Mononuclear cell (primary cell): ENCODE data around the gene KIR2DL4. TPM values are rescaled to one million over a fixed set of nuclear protein-coding genes. Genes with fewer than 3 reads are reported as not detected.
"Not testable (repeated sequence)": the region's sequence is repeated elsewhere in the genome, so short reads cannot be mapped to it uniquely, and the experiment has no call there.

Source experiments
- H3K27me3 ChIP-seq: 2 replicates; pipeline ENCODE4 v1.6.0; 2011; ENCODE audit warnings: low read length, control low read depth; ENCODE audit not compliant: insufficient read depth
- H3K4me1 ChIP-seq: 2 replicates; pipeline ENCODE4 v1.5.1; 2011; ENCODE audit warnings: mild to moderate bottlenecking, low read length, control low read depth; ENCODE audit not compliant: insufficient read depth
- H3K4me3 ChIP-seq: 2 replicates; pipeline ENCODE4 v1.5.1; 2011; ENCODE audit warnings: mild to moderate bottlenecking, low read length, moderate library complexity
- H3K9me3 ChIP-seq: 2 replicates; pipeline ENCODE4 v1.5.1; 2011; ENCODE audit warnings: low read depth, mild to moderate bottlenecking, control low read depth, low read length
- total RNA-seq: library from RNA; depleted of rRNA; stranded (reverse); fragments of >200 nt; gene quantifications from one replicate; pipeline ENCODE4 v1.2.3, GENCODE V29; 2012

The KIR2DL4 gene
- total RNA-seq, 1 donor = 0.31 TPM

DNA sequence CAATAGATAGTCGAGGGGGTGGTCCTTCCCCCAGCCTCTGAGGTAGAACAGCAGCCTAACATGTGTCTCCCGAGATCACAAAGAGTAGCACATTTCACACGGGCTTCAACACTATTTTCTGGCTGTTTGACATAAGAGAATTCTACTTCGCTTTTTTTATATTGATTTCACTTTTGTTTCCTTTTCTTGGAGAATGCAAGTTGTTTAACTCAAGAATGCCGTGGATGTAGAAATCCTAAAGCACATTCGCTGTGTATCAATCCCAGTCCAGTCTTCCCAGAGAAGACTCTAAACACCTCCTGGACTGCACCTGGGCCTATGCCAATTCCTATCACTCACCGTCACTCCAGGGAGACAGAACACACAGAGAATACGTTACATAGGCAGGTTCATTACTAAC lies 24.7 kb downstream of the KIR2DL4 start:
- H3K4me1 ChIP-seq = peaks cover 16% of the 10 kb centered on the region
- not testable (repeated sequence) for H3K9me3 ChIP-seq, H3K27me3 ChIP-seq, H3K4me3 ChIP-seq

DNA sequence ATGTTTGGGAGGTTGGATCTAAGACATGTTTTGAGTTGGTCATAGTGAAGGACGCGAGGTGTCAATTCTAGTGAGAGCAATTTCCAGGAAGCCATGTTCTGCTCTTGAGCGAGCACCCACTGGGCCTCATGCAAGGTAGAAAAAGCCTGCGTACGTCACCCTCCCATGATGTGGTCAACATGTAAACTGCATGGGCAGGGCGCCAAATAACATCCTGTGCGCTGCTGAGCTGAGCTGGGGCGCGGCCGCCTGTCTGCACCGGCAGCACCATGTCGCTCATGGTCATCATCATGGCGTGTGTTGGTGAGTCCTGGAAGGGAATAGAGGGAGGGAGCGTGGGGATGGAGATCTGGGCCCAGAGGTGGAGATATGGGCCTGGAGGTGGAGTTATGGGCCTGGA lies 29.1 kb downstream of the KIR2DL4 start, which contains the start of gene KIR2DS4:
KIR2DS4 (plus strand) TSS at position 181 of the 400 bp plus-strand sequence.
- not testable (repeated sequence) for H3K9me3 ChIP-seq, H3K4me3 ChIP-seq, H3K4me1 ChIP-seq, H3K27me3 ChIP-seq

DNA sequence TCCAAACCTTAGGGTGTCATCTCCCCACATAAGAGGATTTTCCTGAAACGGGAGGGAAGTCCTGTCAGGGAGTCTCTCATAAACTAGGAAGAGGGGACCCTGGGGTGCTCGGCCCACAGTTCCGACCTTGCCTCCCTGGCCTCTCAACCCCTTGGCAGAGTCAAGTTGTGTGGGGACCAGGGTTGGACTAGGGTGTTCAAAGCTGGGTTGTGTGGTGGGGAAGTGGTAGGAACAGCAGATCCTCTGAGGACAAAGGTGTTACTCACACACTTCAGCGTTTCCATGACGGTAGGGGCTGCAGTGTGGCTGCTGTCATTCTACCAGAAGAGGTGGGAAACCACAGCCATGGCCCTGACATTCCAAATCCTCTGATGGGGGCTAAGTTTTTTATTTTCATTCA lies 31.7 kb downstream of the KIR2DL4 start:
- H3K4me1 ChIP-seq, H3K27me3 ChIP-seq: not testable (repeated sequence)

DNA sequence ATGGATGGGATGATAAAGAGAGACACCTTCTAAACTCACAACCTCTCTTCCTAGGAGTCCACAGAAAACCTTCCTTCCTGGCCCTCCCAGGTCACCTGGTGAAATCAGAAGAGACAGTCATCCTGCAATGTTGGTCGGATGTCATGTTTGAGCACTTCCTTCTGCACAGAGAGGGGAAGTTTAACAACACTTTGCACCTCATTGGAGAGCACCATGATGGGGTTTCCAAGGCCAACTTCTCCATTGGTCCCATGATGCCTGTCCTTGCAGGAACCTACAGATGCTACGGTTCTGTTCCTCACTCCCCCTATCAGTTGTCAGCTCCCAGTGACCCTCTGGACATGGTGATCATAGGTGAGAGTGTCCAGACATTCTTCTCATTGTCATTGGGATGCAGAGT lies 34.1 kb downstream of the KIR2DL4 start:
- H3K4me3 ChIP-seq, H3K27me3 ChIP-seq, H3K9me3 ChIP-seq, H3K4me1 ChIP-seq: not testable (repeated sequence)

More for the DNA sequence above, 31.7 kb downstream of the KIR2DL4 start:
- not testable (repeated sequence) for H3K9me3 ChIP-seq, H3K4me3 ChIP-seq

DNA sequence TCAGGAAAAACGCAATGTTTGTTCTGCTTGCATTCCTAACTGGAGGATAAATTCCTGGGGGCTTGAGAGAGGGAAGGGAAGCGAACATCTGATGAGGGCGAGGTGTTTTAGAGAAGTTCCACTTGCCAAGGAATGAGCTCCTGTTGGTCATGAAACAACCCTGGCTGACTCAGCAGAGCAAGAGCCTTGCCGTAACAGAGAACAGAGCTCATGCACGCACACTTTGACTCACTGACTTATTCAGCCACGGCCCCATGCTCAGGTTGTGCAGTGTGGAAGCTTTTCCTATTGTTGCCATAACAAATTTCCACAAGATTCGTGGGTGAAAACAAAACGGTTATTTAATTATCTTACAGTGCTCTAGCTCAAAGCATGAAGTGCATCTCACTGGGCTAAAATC lies 39.8 kb downstream of the KIR2DL4 start:
- not testable (repeated sequence) for H3K4me3 ChIP-seq, H3K9me3 ChIP-seq, H3K4me1 ChIP-seq, H3K27me3 ChIP-seq

DNA sequence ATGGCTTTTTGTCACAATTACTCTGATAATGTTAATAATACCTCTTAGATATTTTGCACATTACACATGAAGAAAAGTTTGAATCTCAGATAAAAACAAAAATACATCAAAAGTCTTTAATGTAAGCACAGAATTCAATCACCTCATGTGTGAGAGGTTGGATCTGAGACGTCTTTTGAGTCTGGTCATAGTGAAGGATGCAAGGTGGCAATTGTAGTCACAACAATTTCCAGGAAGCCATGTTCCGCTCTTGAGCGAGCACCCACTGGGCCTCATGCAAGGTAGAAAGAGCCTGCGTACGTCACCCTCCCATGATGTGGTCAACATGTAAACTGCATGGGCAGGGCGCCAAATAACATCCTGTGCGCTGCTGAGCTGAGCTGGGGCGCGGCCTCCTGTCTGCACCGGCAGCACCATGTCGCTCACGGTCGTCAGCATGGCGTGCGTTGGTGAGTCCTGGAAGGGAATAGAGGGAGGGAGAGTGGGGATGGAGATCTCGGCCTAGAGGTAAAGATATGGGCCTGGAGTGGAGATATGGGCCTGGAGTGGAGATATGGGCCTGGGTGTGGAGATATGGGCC lies 46.7 kb downstream of the KIR2DL4 start, which contains the start of gene KIR3DL2:
KIR3DL2 (plus strand) TSS at position 383 of the 580 bp plus-strand sequence; CDS start at position 416, 33 bp downstream.
- not testable (repeated sequence) for H3K9me3 ChIP-seq, H3K4me3 ChIP-seq

DNA sequence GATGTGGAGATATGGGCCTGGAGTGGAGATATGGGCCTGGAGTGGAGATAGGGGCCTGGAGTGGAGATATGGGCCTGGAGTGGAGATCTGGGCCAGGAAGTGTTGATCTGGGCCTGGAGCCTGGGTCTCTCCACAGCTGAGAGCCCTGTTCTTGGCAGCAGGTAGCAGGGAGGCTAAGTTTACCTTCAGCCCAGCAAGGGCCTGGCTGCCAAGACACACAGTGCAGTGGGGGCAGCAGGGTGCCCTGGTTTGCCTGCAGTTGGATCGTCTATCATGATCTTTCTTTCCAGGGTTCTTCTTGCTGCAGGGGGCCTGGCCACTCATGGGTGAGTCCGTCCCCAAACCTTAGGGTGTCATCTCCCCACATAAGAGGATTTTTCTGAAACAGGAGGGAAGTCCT lies 47.5 kb downstream of the KIR2DL4 start:
- Histone ChIP-seq H3K9me3 (no peaks in the 10 kb centered on the region), H3K4me3 (no peak overlapping the region), H3K27me3 (no peaks in the 10 kb centered on the region), H3K4me1 (peaks cover 9% of the 10 kb centered on the region)

More for the DNA sequence above, 46.7 kb downstream of the KIR2DL4 start, which contains the start of gene KIR3DL2:
- not testable (repeated sequence) for H3K27me3 ChIP-seq, H3K4me1 ChIP-seq

DNA sequence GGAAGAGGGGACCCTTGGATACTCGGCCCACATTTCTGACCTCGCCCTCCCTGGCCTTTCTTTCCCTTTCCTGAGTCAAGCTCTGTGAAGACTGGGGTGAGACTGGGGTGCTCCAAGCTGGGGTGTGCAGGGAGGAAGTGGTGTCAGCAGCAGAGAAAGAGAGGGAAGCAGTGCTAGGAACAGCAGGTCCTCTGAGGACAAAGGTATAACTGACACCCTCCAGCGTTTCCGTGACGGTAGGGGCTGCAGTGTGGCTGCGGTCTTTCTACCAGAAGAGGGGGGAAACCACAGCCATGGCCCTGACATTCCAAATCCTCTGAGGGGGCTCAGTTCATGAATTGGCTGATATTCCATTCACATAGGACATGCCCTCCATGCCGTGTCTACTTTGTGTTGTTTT lies 47.9 kb downstream of the KIR2DL4 start:
- H3K4me1 ChIP-seq = peaks cover 9% of the 10 kb centered on the region
- no peaks in the 10 kb centered on the region for H3K27me3 ChIP-seq
- no peak overlapping the region for H3K4me3 ChIP-seq
- no peaks in the 10 kb centered on the region for H3K9me3 ChIP-seq

DNA sequence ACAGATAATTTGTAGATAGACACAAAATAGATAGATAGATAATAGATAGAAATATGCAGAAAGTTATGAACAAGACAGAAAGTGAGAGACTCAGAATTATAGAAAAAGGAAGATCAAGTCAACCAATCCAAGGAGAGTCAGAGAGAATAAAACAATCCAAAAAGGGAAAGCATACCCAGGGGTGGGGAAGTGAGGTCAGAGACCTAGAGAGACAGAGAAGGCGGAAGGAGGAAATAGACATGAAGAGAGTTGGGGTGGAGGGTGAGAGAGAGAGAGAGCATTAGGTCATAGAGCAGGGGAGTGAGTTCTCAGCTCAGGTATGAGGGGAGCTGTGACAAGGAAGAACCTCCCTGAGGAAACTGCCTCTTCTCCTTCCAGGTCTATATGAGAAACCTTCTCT lies 51.8 kb downstream of the KIR2DL4 start:
- peaks cover 28% of the 10 kb centered on the region for H3K4me1 ChIP-seq
- H3K27me3 ChIP-seq, H3K9me3 ChIP-seq, H3K4me3 ChIP-seq: not testable (repeated sequence)

DNA sequence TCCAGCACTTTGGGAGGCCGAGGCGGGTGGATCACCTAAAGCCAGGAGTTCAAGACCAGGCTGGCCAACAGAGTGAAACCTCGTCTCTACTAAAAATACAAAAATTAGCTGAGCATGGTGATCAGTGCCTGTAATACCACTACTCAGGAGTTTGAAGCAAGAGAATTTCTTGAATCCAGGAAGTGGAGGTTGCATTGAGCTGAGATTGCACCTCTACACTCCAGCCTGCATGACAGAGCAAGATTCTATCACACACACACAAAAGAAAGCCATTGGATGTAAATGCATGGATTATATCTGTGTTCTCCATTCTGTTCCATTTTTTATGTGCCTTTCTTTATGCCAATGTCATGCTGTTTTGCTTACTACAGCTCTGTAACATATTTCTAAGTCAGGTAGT lies 55.1 kb downstream of the KIR2DL4 start:
- not testable (repeated sequence) for H3K27me3 ChIP-seq, H3K4me3 ChIP-seq, H3K9me3 ChIP-seq
- H3K4me1 ChIP-seq = peaks cover 23% of the 10 kb centered on the region

DNA sequence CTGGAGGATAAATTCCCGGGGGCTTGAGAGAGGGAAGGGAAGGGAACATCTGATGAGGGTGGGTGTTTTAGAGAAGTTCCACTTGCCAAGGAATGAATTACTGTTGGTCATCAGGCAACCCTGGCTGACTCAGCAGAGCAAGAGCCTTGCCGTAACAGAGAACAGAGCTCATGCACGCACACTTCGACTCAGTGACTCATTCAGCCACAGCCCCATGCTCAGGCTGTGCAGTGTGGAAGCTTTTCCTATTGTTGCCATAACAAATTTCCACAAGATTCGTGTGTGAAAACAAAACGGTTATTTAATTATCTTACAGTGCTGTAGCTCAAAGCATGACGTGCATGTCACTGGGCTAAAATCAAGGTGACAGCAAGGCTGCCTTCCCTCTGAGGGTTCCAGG lies 56.0 kb downstream of the KIR2DL4 start:
- H3K27me3 ChIP-seq, H3K9me3 ChIP-seq, H3K4me3 ChIP-seq: not testable (repeated sequence)
- peaks cover 23% of the 10 kb centered on the region for H3K4me1 ChIP-seq

DNA sequence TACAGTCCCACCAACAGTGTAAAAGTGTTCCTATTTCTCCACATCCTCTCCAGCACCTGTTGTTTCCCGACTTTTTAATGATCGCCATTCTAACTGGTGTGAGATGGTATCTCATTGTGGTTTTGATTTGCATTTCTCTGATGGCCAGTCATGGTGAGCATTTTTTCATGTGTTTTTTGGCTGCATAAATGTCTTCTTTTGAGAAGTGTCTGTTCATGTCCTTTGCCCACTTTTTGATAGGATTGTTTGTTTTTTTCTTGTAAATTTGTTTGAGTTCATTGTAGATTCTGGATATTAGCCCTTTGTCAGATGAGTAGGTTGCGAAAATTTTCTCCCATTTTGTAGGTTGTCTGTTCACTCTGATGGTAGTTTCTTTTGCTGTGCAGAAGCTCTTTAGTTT lies 60.0 kb downstream of the KIR2DL4 start:
- not testable (repeated sequence) for H3K27me3 ChIP-seq, H3K9me3 ChIP-seq, H3K4me3 ChIP-seq
- H3K4me1 ChIP-seq = peaks cover 21% of the 10 kb centered on the region

Other genes starting within 250 kb of the KIR2DL4 start
- gene LILRA2, start 229.8 kb upstream of the KIR2DL4 start, total RNA-seq = 41.5 TPM
- 18.5 TPM for gene LILRA1, start 210.0 kb upstream of the KIR2DL4 start, total RNA-seq
- gene LILRB1, start 173.1 kb upstream of the KIR2DL4 start, total RNA-seq = 13.6 TPM
- 16.7 TPM for gene LILRB4, start 140.6 kb upstream of the KIR2DL4 start, total RNA-seq
- gene KIR3DL3, start 79.2 kb upstream of the KIR2DL4 start, total RNA-seq = not detected
- 0.84 TPM for gene KIR2DL3, start 65.1 kb upstream of the KIR2DL4 start, total RNA-seq
- 1.2 TPM for gene KIR2DL1, start 33.8 kb upstream of the KIR2DL4 start, total RNA-seq
- gene KIR3DL1, start 12.9 kb downstream of the KIR2DL4 start, total RNA-seq = 1.6 TPM
- gene KIR2DS4, start 29.1 kb downstream of the KIR2DL4 start, total RNA-seq = 0.21 TPM
- 0.84 TPM for gene KIR3DL2, start 46.8 kb downstream of the KIR2DL4 start, total RNA-seq
- gene FCAR, start 70.6 kb downstream of the KIR2DL4 start, total RNA-seq = 91.3 TPM
- gene NCR1, start 102.5 kb downstream of the KIR2DL4 start, total RNA-seq = 10.4 TPM
- gene NLRP7, start 143.9 kb downstream of the KIR2DL4 start, total RNA-seq = 0.10 TPM
- gene NLRP2, start 162.8 kb downstream of the KIR2DL4 start, total RNA-seq = 2.4 TPM
- gene GP6, start 234.7 kb downstream of the KIR2DL4 start, total RNA-seq = 3.3 TPM